Heart right ventricle (tissue), 16 donors: ENCODE data around the gene SNTB2. TPM values are rescaled to one million over a fixed set of nuclear protein-coding genes. Genes with fewer than 3 reads are reported as not detected.
"Not testable (repeated sequence)": the region's sequence is repeated elsewhere in the genome, so short reads cannot be mapped to it uniquely, and the experiment has no call there.

Experiments
- ATAC-seq, 8 donors: fragments of 200-7000 bp; cut with Tn5 transposase; one replicate each; pipeline ENCODE4 v1.9.1; 2020; ENCODE audit warnings: mild to moderate bottlenecking in 8 of 8, moderate library complexity in 8 of 8, moderate number of reproducible peaks in 1 of 8
- DNase-seq, 2 donors: peaks; one replicate each; pipeline ENCODE4 v3.0.0-alpha.2; 2020
- H3K27ac ChIP-seq, 10 donors: fragments of 200-600 bp; sonication (generic) in 2 of 10; one replicate each; pipeline versions ENCODE4 v1.5.0 to v1.8.0; 2020 to 2022; ENCODE audit warnings: mild to moderate bottlenecking in 3 of 10
- H3K27me3 ChIP-seq, 7 donors: fragments of 200-600 bp; one replicate each; pipeline ENCODE4 v1.8.0; 2021 to 2022; ENCODE audit warnings: mild to moderate bottlenecking in 2 of 7
- H3K36me3 ChIP-seq, 9 donors: fragments of 200-600 bp; sonication (generic) in 1 of 9; one replicate each; pipeline versions ENCODE4 v1.5.0 to v1.8.0; 2020 to 2022; ENCODE audit warnings: mild to moderate bottlenecking in 2 of 9
- H3K4me1 ChIP-seq, 9 donors: fragments of 200-600 bp; sonication (generic) in 1 of 9; one replicate each; pipeline versions ENCODE4 v1.5.0 to v1.8.0; 2020 to 2022; ENCODE audit warnings: mild to moderate bottlenecking in 4 of 9
- H3K4me3 ChIP-seq, 10 donors: fragments of 200-600 bp; sonication (generic) in 2 of 10; one replicate each; pipeline versions ENCODE4 v1.5.0 to v1.8.0; 2020 to 2022; ENCODE audit warnings: mild to moderate bottlenecking in 7 of 10, moderate library complexity in 2 of 10
- H3K9me3 ChIP-seq, 11 donors: fragments of 200-600 bp in 10 of 11; sonication (generic) in 2 of 11; one replicate each; pipeline versions ENCODE4 v1.5.0 to v1.8.0; 2013 to 2022; ENCODE audit warnings: mild to moderate bottlenecking in 2 of 11, control low read depth in 1 of 11, moderate library complexity in 1 of 11
- CTCF ChIP-seq, 9 donors: fragments of 200-600 bp; sonication (generic) in 2 of 9; IDR thresholded peaks; one replicate each; pipeline versions ENCODE4 v1.5.0 to v1.8.0; 2021 to 2022; ENCODE audit warnings: antibody characterized with exemption in 9 of 9, mild to moderate bottlenecking in 5 of 9, moderate library complexity in 1 of 9
- WGBS, 2 donors: extraction: QIAGEN DNeasy Blood & Tissue Kit; methylation state at CpG; one replicate each; pipeline ENCODE4 v1.1.7; 2013; ENCODE audit warnings: inconsistent platforms in 1 of 2; 5-methylcytosine and 5-hydroxymethylcytosine counted together
- intact Hi-C, 10 donors: fragments of 100-400 bp; cut with DNase I; formaldehyde crosslinking; loops; one replicate each; pipeline versions ENCODE4 v1.11.1 to v1.14.2; 2022
- polyA plus RNA-seq, 2 donors: library from polyadenylated mRNA; stranded (reverse); fragments of 200-250 nt; gene quantifications; one replicate each; pipeline ENCODE4 v1.2.3, GENCODE V29; 2013
- total RNA-seq, 10 donors: library from RNA; stranded (reverse); fragmentation: NEBNext Ultra II Directional in 3 of 10; extraction: Animal tissue kit (Norgen Biotek cat#: 25700) in 3 of 10; gene quantifications; one replicate each; pipeline versions ENCODE4 v1.2.1 to v1.2.4, GENCODE V29; 2021 to 2023
- donor health status: Arrhythmogenic right ventricular cardiomyopathy.
- donor health status: ischemic (EF 13 %, LVEDD 7.1; RV severe dilation, severe dysfunction).
- donor health status: healthy with polysubstance abuse.
- donor health status: DM: no; HTN: yes; CAD: no.
- donor health status: DM: no; HTN: no; CAD: no.
- donor health status: ischemic (EF 25% LVEDD 6.9; RV normal size, moderate dysfunction).
- donor health status: ischemic (EF 25% LVEDD 5.7; RV mildly dilated, moderate dysfunction).
- donor health status: healthy.
- donor health status: DM: yes; HTN: yes; CAD: no.
- donor health status: Ischemic cardiomyopathy.
- donor health status: ischemic (EF 35%, LVEDD 5.7; RV mildly dilated, moderate dysfunction).
- donor health status: nonischemic (EF 11% LVEDD 7.7; RV severe dilation, severe dysfunction).
- donor health status: DM: yes; HTN: yes; CAD: no.
- donor health status: PGD.
- donor health status: ischemic (EF 29% LVEDD 5.4; RV normal size, mild dysfunction).
- donor health status: nonischemic (EF 23%, LVEDD 6.1; RV moderate dilation, normal function).

Gene SNTB2
- total and polyA plus RNA-seq, 12 donors = 3.0 to 15.7 (median 9.1) TPM

- Histone ChIP-seq H3K4me3 (no peak overlapping the region), H3K27me3 (no peaks in the 10 kb centered on the region), H3K9me3 (no peaks in the 10 kb centered on the region), H3K36me3 (peaks cover 0 to 31% (median 0%) of the 10 kb centered on the region in 9 donors), H3K27ac (no peak overlapping the region), H3K4me1 (peaks cover 0 to 2% (median 0%) of the 10 kb centered on the region in 9 donors)
- 88 to 90% methylated on average over 1 of the region's 1 CpG for WGBS, 2 donors
- ATAC-seq (no peak), DNase-seq (no peak)
- TF ChIP-seq CTCF (IDR thresholded peaks at IDR 0.05) = no peak
- intact Hi-C loops = no loop called here
Measured at GRCh38 chr16:69244336-69244735, 57.4 kb downstream of the SNTB2 start.

- intact Hi-C loops = no loop called here
- WGBS, 2 donors = 76 to 83% methylated on average over 3 of the region's 3 CpGs
- DNase-seq = no peak
Measured at GRCh38 chr16:69250081-69250480, 63.1 kb downstream of the SNTB2 start.

GRCh38 chr16:69253870-69254341 is 66.9 kb downstream of the SNTB2 start:
- peaks cover 0 to 9% (median 0%) of the 10 kb centered on the region in 9 donors for H3K4me1 ChIP-seq
- no peaks in the 10 kb centered on the region for H3K9me3 ChIP-seq
- no peaks in the 10 kb centered on the region for H3K27me3 ChIP-seq
- H3K4me3 ChIP-seq = no peak overlapping the region
- TF ChIP-seq CTCF (IDR thresholded peaks at IDR 0.05) = no peak
- ATAC-seq (peak in 5 of 8 donors; percentile 33 to 90 (median 52)), DNase-seq (no peak)
- intact Hi-C loops = loop anchor here in 1 of 10 donors (1.0 kb wide), 1 partner anchor 22 kb away; no protein-coding TSS in a partner anchor
- peaks cover 0 to 11% (median 0%) of the 10 kb centered on the region in 9 donors for H3K36me3 ChIP-seq
- WGBS, 2 donors = 55 to 68% methylated on average over 5 of the region's 5 CpGs
- peak overlapping the region in 4 of 10 donors; percentile 0 to 42 (median 19) for H3K27ac ChIP-seq

More at GRCh38 chr16:69250081-69250480, 63.1 kb downstream of the SNTB2 start:
- H3K27me3 ChIP-seq = no peaks in the 10 kb centered on the region
- ATAC-seq = no peak
- H3K4me1 ChIP-seq = peaks cover 0 to 9% (median 0%) of the 10 kb centered on the region in 9 donors
- no peak overlapping the region for H3K27ac ChIP-seq
- no peaks in the 10 kb centered on the region for H3K9me3 ChIP-seq
- no peak for TF ChIP-seq CTCF (IDR thresholded peaks at IDR 0.05)
- H3K36me3 ChIP-seq = peaks cover 0 to 38% (median 0%) of the 10 kb centered on the region in 9 donors
- no peak overlapping the region for H3K4me3 ChIP-seq

GRCh38 chr16:69259428-69259764 is 72.4 kb downstream of the SNTB2 start:
- intact Hi-C loops, ATAC-seq, H3K9me3 ChIP-seq, H3K4me1 ChIP-seq, H3K4me3 ChIP-seq, DNase-seq, H3K27me3 ChIP-seq, H3K27ac ChIP-seq: not testable (repeated sequence)
- peaks cover 0 to 30% (median 0%) of the 10 kb centered on the region in 9 donors for H3K36me3 ChIP-seq
- WGBS, 2 donors = 84 to 85% methylated on average over 9 of the region's 9 CpGs

GRCh38 chr16:69260019-69260418 is 73.1 kb downstream of the SNTB2 start:
- H3K4me3 ChIP-seq = no peak overlapping the region
- no peaks in the 10 kb centered on the region for H3K27me3 ChIP-seq
- H3K36me3 ChIP-seq = peaks cover 0 to 30% (median 0%) of the 10 kb centered on the region in 9 donors
- WGBS, 2 donors = 90 to 92% methylated on average over 4 of the region's 4 CpGs
- no peaks in the 10 kb centered on the region for H3K9me3 ChIP-seq
- H3K27ac ChIP-seq = no peak overlapping the region
- DNase-seq (no peak), ATAC-seq (no peak)
- no peaks in the 10 kb centered on the region for H3K4me1 ChIP-seq
- TF ChIP-seq CTCF (IDR thresholded peaks at IDR 0.05) = no peak
- intact Hi-C loops = loop anchor here in 1 of 10 donors (2.0 kb wide), 1 partner anchor 41 kb away; no protein-coding TSS in a partner anchor
